HG03575 (cell line): ENCODE data around the gene MDM2.

Experiments used
- ATAC-seq: cut with Tn5 transposase; IDR thresholded peaks from one replicate; pipeline ENCODE4 v1.9.1; 2021; ENCODE audit not compliant: unreplicated experiment, insufficient number of reproducible peaks, low FRiP score; ENCODE audit errors: extremely low read depth

The MDM2 gene

DNA sequence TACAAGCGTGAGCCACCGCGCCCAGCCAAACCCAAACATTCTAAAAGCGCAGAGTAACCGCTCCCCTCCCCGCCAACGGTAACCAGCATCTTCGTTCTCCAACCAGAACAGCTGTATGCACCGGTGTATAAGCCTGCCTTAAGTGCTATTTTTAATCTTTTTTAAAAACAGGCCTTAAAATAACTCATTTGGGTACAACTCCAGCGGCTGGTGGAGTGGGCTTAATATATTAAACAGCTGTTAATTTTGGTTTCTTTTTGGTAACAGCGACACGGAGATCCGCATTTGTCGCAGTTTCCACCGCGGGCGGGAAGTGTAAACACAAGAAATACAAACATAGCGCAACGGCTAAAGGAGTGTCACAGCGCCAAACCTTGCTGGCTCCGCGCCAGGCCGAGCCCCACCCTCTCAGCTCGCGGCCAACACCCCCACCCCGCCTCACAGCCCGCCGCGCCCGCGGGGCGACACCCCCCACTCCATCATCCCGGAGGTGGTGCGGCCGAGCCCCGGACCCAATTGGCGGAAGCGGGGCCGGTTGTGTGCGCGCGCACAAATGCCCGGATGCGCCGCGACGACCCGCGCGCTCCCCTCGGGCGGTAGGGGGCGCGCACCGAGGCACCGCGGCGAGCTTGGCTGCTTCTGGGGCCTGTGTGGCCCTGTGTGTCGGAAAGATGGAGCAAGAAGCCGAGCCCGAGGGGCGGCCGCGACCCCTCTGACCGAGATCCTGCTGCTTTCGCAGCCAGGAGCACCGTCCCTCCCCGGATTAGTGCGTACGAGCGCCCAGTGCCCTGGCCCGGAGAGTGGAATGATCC is at the start of gene MDM2:
Gene MDM2 (plus strand): TSS at position 602 of the 812 bp plus-strand sequence. CDS start 301 bp downstream, outside the sequence.
- peak; percentile 39 for ATAC-seq

DNA sequence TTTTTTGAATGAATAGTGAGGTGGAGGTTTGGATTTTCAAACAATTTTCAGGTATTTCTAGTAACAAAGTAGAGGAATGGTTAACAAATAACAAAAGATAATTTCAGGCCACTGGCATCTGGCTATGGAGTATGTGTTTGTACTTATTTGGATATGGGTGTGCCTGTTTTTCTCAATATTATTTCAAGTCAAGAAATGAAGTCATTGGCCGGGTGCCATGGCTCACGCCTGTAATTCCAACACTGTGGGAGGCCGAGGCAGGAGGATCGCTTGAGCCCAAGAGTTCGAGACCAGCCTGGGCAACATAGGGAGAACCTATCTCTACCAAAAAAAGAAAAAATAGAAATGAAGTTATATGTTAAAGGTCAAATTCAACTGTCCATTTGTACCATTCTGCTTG is 48.1 kb upstream of the MDM2 start:
- no peak for ATAC-seq

DNA sequence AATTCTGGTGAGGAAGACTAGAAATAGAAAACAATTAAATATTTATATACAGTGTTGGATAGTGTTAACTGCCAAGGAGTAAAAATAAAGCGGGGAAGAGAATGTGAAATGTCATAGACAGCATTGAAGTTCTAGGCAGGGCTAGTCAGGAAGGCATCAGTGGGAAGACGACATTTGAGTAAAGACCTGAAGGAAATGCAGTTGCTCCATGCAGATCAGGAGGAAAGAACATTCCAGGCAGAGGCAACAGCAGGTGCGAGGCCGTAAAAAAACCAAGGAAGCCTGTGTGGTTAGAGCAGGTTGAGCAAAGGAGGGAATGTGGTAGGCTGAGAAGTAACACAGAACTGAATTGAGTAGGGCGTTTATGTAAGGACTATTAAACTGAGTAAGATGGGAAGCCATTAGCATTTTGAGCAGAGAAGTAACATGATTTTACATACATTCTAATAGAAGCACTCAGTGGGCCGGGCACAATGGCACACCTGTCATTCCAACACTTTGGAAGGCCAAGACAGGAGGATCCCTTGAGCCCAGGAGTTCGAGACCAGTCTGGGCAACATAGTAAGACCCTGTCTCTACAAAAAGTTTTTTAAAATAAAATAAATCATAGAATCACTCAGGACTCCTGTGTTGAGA is 47.1 kb upstream of the MDM2 start:
- no peak for ATAC-seq

DNA sequence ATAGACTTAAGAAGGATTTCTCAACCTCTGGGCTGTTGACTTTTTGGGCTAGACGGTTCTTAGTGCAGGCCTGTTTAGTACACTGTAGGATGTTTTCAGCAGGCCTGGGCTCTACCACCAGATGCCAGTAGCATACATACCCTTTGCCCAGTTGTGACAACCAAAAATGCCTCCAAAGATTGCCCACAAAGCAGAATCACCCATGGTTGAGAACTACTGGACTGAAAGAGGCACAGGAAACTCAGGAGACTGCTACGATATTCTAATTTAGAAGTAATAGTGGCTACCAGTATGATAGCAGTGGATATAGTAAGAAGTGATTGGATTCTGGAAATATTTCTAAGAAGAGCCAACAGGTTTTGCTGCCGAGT is 46.5 kb upstream of the MDM2 start:
- no peak for ATAC-seq

DNA sequence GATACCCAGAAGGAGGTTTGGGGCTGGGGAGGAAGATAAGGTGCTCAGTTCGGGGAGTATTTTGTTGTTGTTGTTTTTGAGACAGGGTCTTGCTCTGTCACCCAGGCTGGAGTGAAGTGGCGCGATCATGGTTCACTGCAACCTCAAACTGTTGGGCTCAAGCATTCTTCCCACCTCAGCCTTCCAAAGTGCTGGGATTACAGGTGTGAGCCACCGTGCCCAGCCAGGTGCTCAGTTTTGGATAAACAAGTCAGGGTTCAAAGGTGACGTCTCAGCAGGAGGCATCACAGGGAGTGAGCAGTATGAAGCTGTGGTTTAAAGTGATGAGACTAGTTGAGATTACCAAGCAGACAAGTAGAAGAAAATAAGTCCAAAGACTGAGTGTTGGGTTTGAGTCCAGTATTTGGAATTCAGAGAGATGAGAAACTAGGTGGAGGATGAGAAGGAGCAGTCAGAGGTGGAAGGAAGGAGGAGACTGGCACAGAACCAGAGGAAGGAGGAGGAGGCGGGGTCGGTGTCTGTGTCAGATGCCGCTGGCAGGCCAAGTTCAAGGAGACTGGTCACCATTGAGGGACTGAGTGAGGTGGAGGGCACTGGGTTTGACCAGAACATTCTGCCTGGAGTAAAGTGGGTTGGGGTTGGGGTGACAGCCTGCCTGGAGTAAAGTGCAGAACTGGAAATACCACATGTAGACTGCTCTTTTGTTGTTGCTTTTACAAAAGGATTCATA is 45.9 kb upstream of the MDM2 start:
- no peak for ATAC-seq

DNA sequence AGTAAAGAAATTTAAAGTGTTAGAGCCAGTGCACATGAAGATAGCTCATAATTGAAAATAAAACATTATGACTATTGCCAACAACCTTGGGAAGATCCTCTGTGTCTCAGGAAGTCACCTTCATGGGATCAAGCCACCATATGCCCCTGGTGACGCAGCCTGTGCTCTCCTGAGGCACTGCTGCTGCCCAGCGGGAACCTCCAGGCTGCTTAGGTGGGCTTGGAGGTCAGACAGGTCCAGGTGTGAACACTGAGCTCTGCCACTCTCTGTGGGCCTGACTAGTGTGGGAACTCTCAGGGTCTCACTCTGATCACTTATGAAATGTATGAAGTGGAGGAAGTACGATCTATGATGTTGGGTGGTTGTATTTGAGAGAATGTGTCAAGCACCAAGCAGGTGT is 45.3 kb upstream of the MDM2 start:
- no peak for ATAC-seq

DNA sequence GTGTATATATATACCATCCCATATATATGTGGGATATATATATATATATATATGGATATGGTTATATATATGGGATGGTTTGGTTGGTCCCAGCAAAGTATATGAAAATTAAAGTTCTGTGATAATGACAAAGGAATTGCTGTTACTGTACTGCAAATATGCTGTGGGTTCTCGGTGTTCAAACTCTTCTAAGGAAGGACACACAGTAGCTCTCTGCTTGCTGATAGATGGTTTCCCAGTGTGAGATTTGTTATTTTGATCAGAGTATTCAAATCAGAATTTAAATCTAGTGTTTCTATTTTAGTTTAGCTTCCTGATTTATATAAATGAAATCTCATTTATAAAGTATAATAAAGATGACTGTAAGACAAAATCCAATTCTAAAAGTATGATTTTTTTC is 42.3 kb upstream of the MDM2 start:
- ATAC-seq: no peak

DNA sequence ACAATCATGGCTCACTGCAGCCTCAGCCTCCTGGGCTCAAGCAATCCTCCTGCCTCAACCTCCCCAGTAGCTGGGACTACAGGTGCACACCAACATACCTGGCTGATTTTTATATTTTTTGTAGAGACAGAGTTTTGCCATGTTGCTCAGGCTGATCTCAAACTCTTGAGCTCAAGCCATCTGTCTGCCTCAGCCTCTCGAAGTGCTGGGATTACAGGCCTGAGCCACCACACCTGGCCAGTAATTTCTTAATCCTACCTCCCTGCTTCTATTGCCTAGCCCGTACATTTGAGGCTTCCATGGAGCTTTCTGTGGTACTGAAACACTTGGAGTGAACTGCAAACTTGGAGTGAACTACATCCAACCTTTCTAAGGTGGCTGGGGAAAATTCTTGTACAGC is 41.3 kb upstream of the MDM2 start:
- ATAC-seq: no peak

DNA sequence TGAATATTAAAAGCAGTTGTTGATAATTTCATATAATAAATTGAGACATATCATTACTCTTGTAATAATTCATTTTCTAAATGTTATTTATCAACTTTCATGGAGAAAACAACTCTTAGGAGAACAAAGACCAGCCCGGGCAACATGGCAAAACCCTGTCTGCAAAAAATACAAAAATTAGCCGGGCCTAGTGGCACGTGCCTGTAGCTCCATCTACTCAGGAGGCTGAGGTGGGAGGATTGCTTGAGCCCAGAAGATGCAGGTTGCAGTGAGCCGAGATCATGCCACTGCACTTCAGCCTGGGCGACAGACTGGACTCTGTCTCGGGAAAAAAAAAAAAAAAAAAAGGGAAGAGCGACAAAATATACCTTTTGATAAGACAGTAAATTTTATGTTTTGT is 40.8 kb upstream of the MDM2 start:
- ATAC-seq: no peak

DNA sequence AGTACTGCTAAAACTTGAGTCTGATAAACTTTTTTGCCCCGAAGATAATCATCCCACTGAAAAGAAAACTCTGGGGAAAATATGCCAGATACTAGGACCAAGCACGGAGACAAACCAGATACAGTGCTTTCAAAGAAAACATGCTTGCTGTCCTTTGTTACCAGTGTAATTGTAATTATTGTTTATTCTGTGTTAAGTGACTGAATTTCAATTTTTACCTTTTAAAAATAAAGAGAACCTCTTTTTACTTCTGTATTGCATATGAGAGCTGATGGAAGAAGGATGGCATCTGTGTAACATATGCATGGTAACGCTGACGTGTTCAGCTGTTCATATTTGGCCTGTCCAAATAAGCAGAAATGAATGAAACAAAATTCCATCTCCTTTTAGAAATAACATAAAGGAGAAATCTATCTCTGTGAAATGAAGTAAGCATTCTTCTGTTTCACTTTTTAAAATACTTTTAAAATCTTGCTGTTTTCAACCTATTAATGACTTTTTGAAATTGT is 39.5 kb upstream of the MDM2 start:
- ATAC-seq: no peak

DNA sequence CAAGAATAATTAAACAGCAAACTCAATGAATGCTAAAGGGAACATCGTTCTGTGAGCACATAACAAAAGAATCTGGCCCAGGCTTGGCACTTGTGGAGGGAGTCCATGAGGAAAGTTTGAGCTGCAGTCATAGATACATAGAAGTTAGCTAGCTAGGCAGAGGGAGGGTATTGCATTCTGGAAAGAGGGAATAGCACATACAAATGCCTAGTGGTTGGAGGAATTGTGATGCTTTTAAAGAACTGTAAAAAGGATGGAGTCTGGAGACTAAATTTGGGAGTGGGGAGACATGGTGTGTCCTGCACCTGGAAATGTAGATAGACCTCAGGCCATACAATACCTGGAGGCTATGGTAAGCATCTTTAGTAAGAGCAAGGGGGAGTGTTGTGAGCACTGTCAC is 38.0 kb upstream of the MDM2 start:
- ATAC-seq: no peak

DNA sequence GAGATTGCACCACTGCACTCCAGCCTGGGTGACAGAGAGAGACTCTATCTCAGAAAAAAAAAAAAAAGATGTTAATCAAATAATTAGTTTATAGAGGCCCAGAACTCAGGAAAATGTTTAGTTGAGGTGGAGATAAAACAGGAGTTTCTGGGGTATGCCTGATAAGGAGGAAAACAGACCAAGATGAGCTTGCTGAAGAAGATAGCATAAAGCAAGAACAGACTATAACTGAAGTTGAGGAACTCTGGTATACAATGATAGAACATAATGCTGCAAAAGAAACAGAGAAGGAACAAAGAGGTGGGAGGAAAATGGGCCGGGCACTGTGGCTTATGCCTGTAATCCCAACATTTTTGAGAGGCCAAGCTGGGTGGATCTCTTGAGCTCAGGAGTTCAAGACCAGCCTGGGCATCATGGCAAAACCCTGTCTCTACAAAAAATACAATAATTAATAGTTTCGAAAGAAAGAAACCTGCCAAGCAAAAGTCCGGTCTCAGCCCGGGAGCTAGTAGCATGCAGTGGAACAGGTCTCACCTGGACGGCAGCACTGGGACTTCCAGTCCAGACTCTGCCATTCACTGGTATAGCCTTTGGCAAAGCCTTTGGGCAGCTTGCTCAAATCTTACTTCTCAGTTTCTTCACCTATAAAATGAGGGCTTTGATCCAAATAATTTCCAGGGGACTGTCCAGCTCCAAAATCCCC is 36.6 kb upstream of the MDM2 start:
- no peak for ATAC-seq

DNA sequence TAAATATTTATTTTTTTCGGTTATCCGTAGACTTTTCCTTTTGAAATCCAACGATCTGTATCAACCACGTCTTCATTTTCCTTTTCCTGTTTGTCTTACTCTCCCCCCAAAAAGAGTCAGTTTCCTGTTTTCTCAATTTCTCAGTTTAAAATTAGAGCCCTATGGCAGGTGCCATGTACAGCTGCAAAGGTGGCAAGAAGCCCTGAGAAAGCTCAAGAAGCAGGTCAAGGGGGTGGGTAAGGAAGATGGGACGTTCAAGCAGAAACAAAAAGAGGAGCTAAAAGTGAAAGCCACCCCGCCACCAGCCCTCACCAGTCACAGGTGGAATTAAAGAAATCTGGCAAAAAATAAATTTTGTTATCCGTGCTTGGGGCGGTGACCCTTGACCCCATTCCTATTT is 35.3 kb upstream of the MDM2 start:
- ATAC-seq: no peak

DNA sequence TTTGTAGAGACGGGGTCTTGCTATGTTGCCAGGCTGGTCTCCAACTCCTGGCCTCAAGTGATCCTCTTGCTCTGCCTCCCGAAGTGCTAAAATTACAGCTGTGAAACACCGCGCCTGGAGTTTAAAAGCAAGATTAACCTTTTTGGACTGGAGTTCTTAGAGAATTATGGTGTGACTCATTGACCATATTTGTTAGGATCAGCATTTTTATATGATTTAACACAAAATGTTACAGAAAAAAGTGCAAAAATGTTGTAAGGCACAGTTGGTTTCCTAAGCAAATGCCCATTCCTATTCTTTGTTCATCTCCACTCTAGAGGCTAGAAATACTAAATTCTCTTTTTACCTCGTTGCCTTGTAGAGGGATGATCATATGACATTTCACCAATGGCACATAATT is 34.4 kb upstream of the MDM2 start:
- ATAC-seq: no peak

DNA sequence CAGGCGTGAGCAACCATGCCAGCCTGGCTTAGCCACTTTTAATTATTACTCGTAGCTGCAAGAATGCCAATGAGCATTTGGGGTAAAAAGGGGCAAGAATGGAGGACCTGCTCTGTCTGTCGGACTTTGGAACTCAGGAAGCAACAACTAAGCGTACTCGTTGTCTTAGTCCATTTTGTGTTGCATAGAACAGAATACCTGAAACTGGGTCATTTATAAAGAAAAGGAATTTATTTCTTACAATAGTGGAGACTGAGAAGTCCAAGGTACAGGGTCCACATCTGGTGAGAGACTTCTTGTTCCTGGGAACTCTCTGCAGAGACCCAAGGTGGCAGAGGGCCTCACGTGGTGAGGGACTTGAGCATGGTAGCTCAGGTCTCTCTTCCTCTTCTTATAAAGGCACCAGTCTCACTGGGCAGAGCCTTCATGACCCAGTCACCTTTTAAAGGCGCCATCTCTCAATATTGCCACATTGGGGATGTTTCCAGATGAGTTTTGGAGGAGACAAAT is 32.8 kb upstream of the MDM2 start:
- ATAC-seq: no peak

DNA sequence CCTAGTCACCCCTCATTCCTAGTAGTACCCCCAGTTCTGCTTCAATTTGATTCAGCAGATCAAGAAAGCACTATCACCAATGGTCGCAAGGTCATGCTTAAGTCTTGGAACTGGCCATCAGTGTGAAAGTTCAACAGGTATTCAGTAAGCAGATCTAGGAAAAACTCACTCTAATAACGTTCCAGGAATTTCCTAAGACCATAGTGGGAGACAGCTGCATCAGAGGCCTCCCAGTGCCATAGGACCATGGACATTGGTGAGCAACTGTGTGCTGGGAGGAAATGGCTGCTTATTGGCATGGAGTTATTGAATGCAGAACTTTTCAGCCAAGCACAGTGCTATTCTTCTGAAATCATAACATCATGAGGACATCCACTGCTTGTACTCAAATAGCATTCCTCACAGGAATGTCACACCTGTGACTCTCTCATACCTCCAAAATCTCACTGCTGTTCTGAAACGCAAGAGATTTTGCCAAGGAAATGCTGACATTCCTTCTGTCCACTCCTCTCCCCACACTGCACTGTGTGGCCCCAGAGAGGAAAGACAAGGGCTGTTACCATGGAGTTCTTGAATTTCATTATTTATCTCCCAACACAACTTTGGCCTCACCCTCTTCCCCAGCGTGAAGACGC is 30.9 kb upstream of the MDM2 start:
- ATAC-seq: no peak

DNA sequence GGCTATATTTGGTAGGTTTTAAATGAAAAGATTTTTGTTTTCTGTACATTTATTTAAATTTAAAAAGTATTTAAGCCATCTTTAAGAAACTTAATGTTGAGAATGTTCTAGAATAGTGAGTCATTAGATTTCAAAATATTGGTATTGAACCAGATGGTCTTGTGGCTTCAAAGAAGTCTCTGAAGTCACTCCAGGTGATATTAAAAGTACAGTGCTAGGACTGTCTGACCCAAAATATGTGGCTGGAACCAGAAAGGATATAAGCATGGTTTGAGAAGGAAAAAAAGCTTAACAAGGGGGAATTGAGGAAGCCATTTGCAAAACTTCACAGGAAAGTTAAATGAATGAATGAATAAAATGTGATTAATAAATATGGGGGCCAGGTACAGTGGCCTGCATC is 28.7 kb upstream of the MDM2 start:
- no peak for ATAC-seq

DNA sequence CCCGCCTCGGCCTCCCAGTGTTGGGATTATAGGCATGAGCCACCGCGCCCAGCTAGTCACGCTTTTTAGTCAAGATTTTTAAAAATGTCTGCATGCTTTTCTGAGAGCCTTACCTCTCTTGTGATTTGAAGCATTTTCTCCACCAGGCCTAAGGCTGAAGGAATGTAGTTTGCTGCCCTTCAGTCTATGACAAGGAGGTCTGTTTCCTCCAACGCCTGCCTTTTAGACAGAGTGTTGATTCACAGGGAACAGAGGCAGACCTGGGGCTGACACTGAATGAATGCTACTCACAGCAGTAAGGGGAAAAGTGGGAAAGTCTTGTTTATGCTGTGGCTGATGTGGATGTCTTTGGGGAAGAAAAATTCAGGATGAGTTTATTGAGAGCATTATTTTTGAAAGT is 27.2 kb upstream of the MDM2 start:
- ATAC-seq: no peak

DNA sequence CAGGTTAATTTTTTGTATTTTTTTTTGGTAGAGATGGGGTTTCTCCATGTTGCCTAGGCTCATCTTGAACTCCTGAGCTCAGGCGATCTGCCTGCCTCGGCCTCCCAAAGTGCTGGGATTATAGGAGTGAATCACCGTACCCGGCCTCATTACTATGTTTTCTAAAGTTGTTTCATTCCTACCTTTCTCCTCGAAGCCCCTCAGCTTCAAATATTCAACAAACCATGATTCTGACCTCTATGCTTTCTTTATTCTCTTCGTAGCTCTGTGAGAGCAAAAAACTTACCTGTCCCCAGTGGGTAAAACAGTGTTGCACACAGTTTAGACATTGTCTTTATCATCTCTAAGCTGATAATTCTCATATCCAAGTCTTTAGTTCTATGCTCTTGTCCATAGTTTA is 26.2 kb upstream of the MDM2 start:
- ATAC-seq: no peak
